HUES48 (cell line): ENCODE results near the gene RRP9.
A peak's percentile ranks its signal among the peaks of the same experiment; 100 is the strongest.

Source experiments
- H3K27ac ChIP-seq: one replicate; pipeline ENCODE4 v1.7.0; 2013; ENCODE audit warnings: low read depth, low read length, inconsistent platforms
- H3K27me3 ChIP-seq: 2 replicates; pipeline ENCODE4 v1.6.1; 2013; ENCODE audit warnings: mild to moderate bottlenecking, low read length; ENCODE audit not compliant: control insufficient read depth, insufficient read depth
- H3K36me3 ChIP-seq: 2 replicates; pipeline ENCODE4 v1.6.1; 2013; ENCODE audit warnings: low read length; ENCODE audit not compliant: control insufficient read depth, insufficient read depth
- H3K4me1 ChIP-seq: 2 replicates; pipeline ENCODE4 v1.6.1; 2013; ENCODE audit warnings: mild to moderate bottlenecking, low read length; ENCODE audit not compliant: control insufficient read depth, insufficient read depth
- H3K4me3 ChIP-seq: 2 replicates; pipeline ENCODE4 v1.5.1; 2013; ENCODE audit warnings: mild to moderate bottlenecking, low read depth, low read length
- H3K9ac ChIP-seq: 2 replicates; pipeline ENCODE4 v1.6.1; 2013; ENCODE audit warnings: mild to moderate bottlenecking, low read depth, low read length, moderate library complexity
- H3K9me3 ChIP-seq: 2 replicates; pipeline ENCODE4 v1.6.1; 2013; ENCODE audit warnings: low read length; ENCODE audit not compliant: control insufficient read depth, insufficient read depth

RRP9 gene

GRCh38 chr3:51982838-51983577 lies 41.3 kb upstream of the RRP9 start, which contains the start of gene ACY1:
ACY1 (plus strand) TSS chr3:51983535; CDS start chr3:51984065, 530 bp downstream.
- H3K4me1 ChIP-seq, result peaks cover 8% of the 10 kb centered on the region; the same call in 1 of the 2 replicates
- H3K9me3 ChIP-seq, result no peaks in the 10 kb centered on the region
- peak within 1 kb of the TSS; percentile 76 for H3K4me3 ChIP-seq
- H3K36me3 ChIP-seq, result no peaks in the 10 kb centered on the region
- H3K9ac ChIP-seq, result peak within 1 kb of the TSS; percentile 59
- peak within 1 kb of the TSS; percentile 94 for H3K27ac ChIP-seq
- no peaks in the 10 kb centered on the region for H3K27me3 ChIP-seq

GRCh38 chr3:51982352-51982837 lies 40.7 kb upstream of the RRP9 start:
- Histone ChIP-seq H3K4me1 (peaks cover 8% of the 10 kb centered on the region; the same call in 1 of the 2 replicates), H3K36me3 (no peaks in the 10 kb centered on the region), H3K27me3 (0 out of 2 replicates have a peak, but pooled peaks cover 2% of the 10 kb centered on the region), H3K9ac (peak overlapping the region; percentile 59), H3K9me3 (no peaks in the 10 kb centered on the region), H3K4me3 (peak overlapping the region; percentile 76), H3K27ac (peak overlapping the region; percentile 94)

- Histone ChIP-seq H3K27me3 (peaks cover 19% of the 10 kb centered on the region), H3K9ac (no peak overlapping the region), H3K36me3 (no peaks in the 10 kb centered on the region), H3K4me3 (no peak overlapping the region), H3K4me1 (peaks cover 14% of the 10 kb centered on the region), H3K27ac (no peak overlapping the region), H3K9me3 (no peaks in the 10 kb centered on the region)
Observed at GRCh38 chr3:51980253-51980652, 38.5 kb upstream of the RRP9 start.

GRCh38 chr3:51978143-51978502 lies 36.4 kb upstream of the RRP9 start:
- Histone ChIP-seq H3K4me3 (no peak overlapping the region), H3K4me1 (peaks cover 20% of the 10 kb centered on the region), H3K27me3 (peaks cover 30% of the 10 kb centered on the region), H3K9me3 (no peaks in the 10 kb centered on the region), H3K27ac (no peak overlapping the region), H3K9ac (no peak overlapping the region), H3K36me3 (no peaks in the 10 kb centered on the region)

GRCh38 chr3:51977446-51978142 lies 35.9 kb upstream of the RRP9 start:
- H3K9ac ChIP-seq, result no peak overlapping the region
- no peak overlapping the region for H3K4me3 ChIP-seq
- peaks cover 20% of the 10 kb centered on the region for H3K4me1 ChIP-seq
- H3K27ac ChIP-seq, result no peak overlapping the region
- no peaks in the 10 kb centered on the region for H3K36me3 ChIP-seq
- peaks cover 30% of the 10 kb centered on the region for H3K27me3 ChIP-seq
- H3K9me3 ChIP-seq, result no peaks in the 10 kb centered on the region

GRCh38 chr3:51975852-51976549 lies 34.3 kb upstream of the RRP9 start:
- Histone ChIP-seq H3K9ac (no peak overlapping the region), H3K9me3 (no peaks in the 10 kb centered on the region), H3K27ac (no peak overlapping the region), H3K27me3 (peaks cover 30% of the 10 kb centered on the region), H3K4me3 (peak overlapping the region; percentile 59), H3K4me1 (peaks cover 16% of the 10 kb centered on the region), H3K36me3 (no peaks in the 10 kb centered on the region)

- Histone ChIP-seq H3K4me3 (peak within 1 kb of the TSS; percentile 64), H3K36me3 (no peaks in the 10 kb centered on the region), H3K4me1 (peaks cover 16% of the 10 kb centered on the region), H3K9me3 (no peaks in the 10 kb centered on the region), H3K9ac (no peak within 1 kb of the TSS), H3K27ac (no peak within 1 kb of the TSS), H3K27me3 (peaks cover 30% of the 10 kb centered on the region)
Observed at GRCh38 chr3:51974963-51975851, 33.5 kb upstream of the RRP9 start, which contains the start of gene ABHD14A. ABHD14A (plus strand) TSS chr3:51975064; CDS start chr3:51975136, 72 bp downstream.

- H3K4me3 ChIP-seq, result peak overlapping the region; percentile 59
- H3K9ac ChIP-seq, result no peak overlapping the region
- peaks cover 30% of the 10 kb centered on the region for H3K27me3 ChIP-seq
- H3K9me3 ChIP-seq, result no peaks in the 10 kb centered on the region
- H3K27ac ChIP-seq, result no peak overlapping the region
- H3K36me3 ChIP-seq, result no peaks in the 10 kb centered on the region
- peaks cover 19% of the 10 kb centered on the region for H3K4me1 ChIP-seq
Observed at GRCh38 chr3:51974277-51974962, 32.7 kb upstream of the RRP9 start.

GRCh38 chr3:51971350-51971749 lies 29.6 kb upstream of the RRP9 start:
- H3K4me1 ChIP-seq, result peaks cover 36% of the 10 kb centered on the region
- no peaks in the 10 kb centered on the region for H3K36me3 ChIP-seq
- H3K4me3 ChIP-seq, result no peak overlapping the region
- no peak overlapping the region for H3K9ac ChIP-seq
- H3K27me3 ChIP-seq, result peaks cover 25% of the 10 kb centered on the region
- no peaks in the 10 kb centered on the region for H3K9me3 ChIP-seq
- H3K27ac ChIP-seq, result no peak overlapping the region
